ENCODE results near the gene SLC29A3.

The SLC29A3 gene

GRCh38 chr10:71285180-71285545 lies 33.9 kb upstream of the SLC29A3 start:
- H3K36me3 ChIP-seq (ENCODE audit: insufficient read depth, low read depth, low read length), result peaks cover 59% of the 10 kb centered on the region
- no peaks in the 10 kb centered on the region; the same call in 1 of the 2 replicates for H3K4me1 ChIP-seq (ENCODE audit: insufficient read depth, low read length)
- no peaks in the 10 kb centered on the region for H3K9me3 ChIP-seq (ENCODE audit: insufficient read depth, low read depth, low read length)
- H3K4me3 ChIP-seq (ENCODE audit: low read length), result no peak overlapping the region
- no peak overlapping the region for H3K9ac ChIP-seq (ENCODE audit: low read depth, low read length)
- H3K27me3 ChIP-seq (ENCODE audit: insufficient read depth, low read length), result no peaks in the 10 kb centered on the region
- no peak overlapping the region for H3K27ac ChIP-seq (ENCODE audit: low read length)

GRCh38 chr10:71285986-71286385 lies 33.1 kb upstream of the SLC29A3 start:
- Histone ChIP-seq H3K9me3 (ENCODE audit: insufficient read depth, low read depth, low read length) (no peaks in the 10 kb centered on the region), H3K4me1 (ENCODE audit: insufficient read depth, low read length) (no peaks in the 10 kb centered on the region), H3K27me3 (ENCODE audit: insufficient read depth, low read length) (no peaks in the 10 kb centered on the region), H3K36me3 (ENCODE audit: insufficient read depth, low read depth, low read length) (peaks cover 62% of the 10 kb centered on the region), H3K27ac (ENCODE audit: low read length) (no peak overlapping the region), H3K4me3 (ENCODE audit: low read length) (no peak overlapping the region), H3K9ac (ENCODE audit: low read depth, low read length) (no peak overlapping the region)

- Histone ChIP-seq H3K9me3 (ENCODE audit: insufficient read depth, low read depth, low read length) (no peaks in the 10 kb centered on the region), H3K27ac (ENCODE audit: low read length) (no peak overlapping the region), H3K4me1 (ENCODE audit: insufficient read depth, low read length) (no peaks in the 10 kb centered on the region), H3K4me3 (ENCODE audit: low read length) (no peak overlapping the region), H3K36me3 (ENCODE audit: insufficient read depth, low read depth, low read length) (peaks cover 69% of the 10 kb centered on the region), H3K9ac (ENCODE audit: low read depth, low read length) (no peak overlapping the region), H3K27me3 (ENCODE audit: insufficient read depth, low read length) (no peaks in the 10 kb centered on the region)
Observed at GRCh38 chr10:71286521-71287294, 32.4 kb upstream of the SLC29A3 start.

- Histone ChIP-seq H3K36me3 (ENCODE audit: insufficient read depth, low read depth, low read length) (peaks cover 69% of the 10 kb centered on the region), H3K9ac (ENCODE audit: low read depth, low read length) (no peak overlapping the region), H3K9me3 (ENCODE audit: insufficient read depth, low read depth, low read length) (no peaks in the 10 kb centered on the region), H3K4me3 (ENCODE audit: low read length) (no peak overlapping the region), H3K4me1 (ENCODE audit: insufficient read depth, low read length) (no peaks in the 10 kb centered on the region), H3K27me3 (ENCODE audit: insufficient read depth, low read length) (no peaks in the 10 kb centered on the region), H3K27ac (ENCODE audit: low read length) (no peak overlapping the region)
Observed at GRCh38 chr10:71287456-71287855, 31.6 kb upstream of the SLC29A3 start.

- Histone ChIP-seq H3K36me3 (ENCODE audit: insufficient read depth, low read depth, low read length) (peaks cover 74% of the 10 kb centered on the region), H3K4me3 (ENCODE audit: low read length) (no peak overlapping the region), H3K27ac (ENCODE audit: low read length) (no peak overlapping the region), H3K27me3 (ENCODE audit: insufficient read depth, low read length) (no peaks in the 10 kb centered on the region), H3K9me3 (ENCODE audit: insufficient read depth, low read depth, low read length) (no peaks in the 10 kb centered on the region), H3K4me1 (ENCODE audit: insufficient read depth, low read length) (no peaks in the 10 kb centered on the region), H3K9ac (ENCODE audit: low read depth, low read length) (no peak overlapping the region)
Observed at GRCh38 chr10:71288461-71288860, 30.6 kb upstream of the SLC29A3 start.

- peaks cover 82% of the 10 kb centered on the region for H3K36me3 ChIP-seq (ENCODE audit: insufficient read depth, low read depth, low read length)
- no peak overlapping the region for H3K9ac ChIP-seq (ENCODE audit: low read depth, low read length)
- H3K27ac ChIP-seq (ENCODE audit: low read length), result no peak overlapping the region
- no peaks in the 10 kb centered on the region for H3K4me1 ChIP-seq (ENCODE audit: insufficient read depth, low read length)
- H3K4me3 ChIP-seq (ENCODE audit: low read length), result no peak overlapping the region
- H3K27me3 ChIP-seq (ENCODE audit: insufficient read depth, low read length), result no peaks in the 10 kb centered on the region
- no peaks in the 10 kb centered on the region for H3K9me3 ChIP-seq (ENCODE audit: insufficient read depth, low read depth, low read length)
Observed at GRCh38 chr10:71289421-71290130, 29.5 kb upstream of the SLC29A3 start.

GRCh38 chr10:71290331-71290730 lies 28.7 kb upstream of the SLC29A3 start:
- Histone ChIP-seq H3K27me3 (ENCODE audit: insufficient read depth, low read length) (no peaks in the 10 kb centered on the region), H3K27ac (ENCODE audit: low read length) (no peak overlapping the region), H3K4me1 (ENCODE audit: insufficient read depth, low read length) (no peaks in the 10 kb centered on the region), H3K9me3 (ENCODE audit: insufficient read depth, low read depth, low read length) (no peaks in the 10 kb centered on the region), H3K36me3 (ENCODE audit: insufficient read depth, low read depth, low read length) (peaks cover 86% of the 10 kb centered on the region), H3K4me3 (ENCODE audit: low read length) (no peak overlapping the region), H3K9ac (ENCODE audit: low read depth, low read length) (no peak overlapping the region)

- Histone ChIP-seq H3K27ac (ENCODE audit: low read length) (no peak overlapping the region), H3K4me3 (ENCODE audit: low read length) (no peak overlapping the region), H3K36me3 (ENCODE audit: insufficient read depth, low read depth, low read length) (peaks cover 86% of the 10 kb centered on the region), H3K9me3 (ENCODE audit: insufficient read depth, low read depth, low read length) (no peaks in the 10 kb centered on the region), H3K9ac (ENCODE audit: low read depth, low read length) (no peak overlapping the region), H3K27me3 (ENCODE audit: insufficient read depth, low read length) (no peaks in the 10 kb centered on the region), H3K4me1 (ENCODE audit: insufficient read depth, low read length) (no peaks in the 10 kb centered on the region)
Observed at GRCh38 chr10:71290806-71291527, 28.1 kb upstream of the SLC29A3 start.

- Histone ChIP-seq H3K27me3 (ENCODE audit: insufficient read depth, low read length) (no peaks in the 10 kb centered on the region), H3K4me3 (ENCODE audit: low read length) (no peak overlapping the region), H3K9ac (ENCODE audit: low read depth, low read length) (no peak overlapping the region), H3K9me3 (ENCODE audit: insufficient read depth, low read depth, low read length) (no peaks in the 10 kb centered on the region), H3K36me3 (ENCODE audit: insufficient read depth, low read depth, low read length) (peaks cover 86% of the 10 kb centered on the region), H3K4me1 (ENCODE audit: insufficient read depth, low read length) (no peaks in the 10 kb centered on the region), H3K27ac (ENCODE audit: low read length) (no peak overlapping the region)
Observed at GRCh38 chr10:71291528-71291900, 27.5 kb upstream of the SLC29A3 start.

- no peaks in the 10 kb centered on the region for H3K9me3 ChIP-seq (ENCODE audit: insufficient read depth, low read depth, low read length)
- no peak overlapping the region for H3K4me3 ChIP-seq (ENCODE audit: low read length)
- H3K36me3 ChIP-seq (ENCODE audit: insufficient read depth, low read depth, low read length), result peaks cover 84% of the 10 kb centered on the region
- H3K27me3 ChIP-seq (ENCODE audit: insufficient read depth, low read length), result no peaks in the 10 kb centered on the region
- no peak overlapping the region for H3K9ac ChIP-seq (ENCODE audit: low read depth, low read length)
- H3K27ac ChIP-seq (ENCODE audit: low read length), result no peak overlapping the region
- no peaks in the 10 kb centered on the region for H3K4me1 ChIP-seq (ENCODE audit: insufficient read depth, low read length)
Observed at GRCh38 chr10:71292624-71293445, 26.2 kb upstream of the SLC29A3 start.

GRCh38 chr10:71293446-71294084 lies 25.5 kb upstream of the SLC29A3 start:
- Histone ChIP-seq H3K4me1 (ENCODE audit: insufficient read depth, low read length) (no peaks in the 10 kb centered on the region), H3K27me3 (ENCODE audit: insufficient read depth, low read length) (no peaks in the 10 kb centered on the region), H3K9me3 (ENCODE audit: insufficient read depth, low read depth, low read length) (no peaks in the 10 kb centered on the region), H3K4me3 (ENCODE audit: low read length) (no peak overlapping the region), H3K36me3 (ENCODE audit: insufficient read depth, low read depth, low read length) (peaks cover 85% of the 10 kb centered on the region), H3K9ac (ENCODE audit: low read depth, low read length) (no peak overlapping the region), H3K27ac (ENCODE audit: low read length) (no peak overlapping the region)

All from iPS-20b (cell line).